Measurements from ENCODE around the gene TBCC.

Gene TBCC

DNA sequence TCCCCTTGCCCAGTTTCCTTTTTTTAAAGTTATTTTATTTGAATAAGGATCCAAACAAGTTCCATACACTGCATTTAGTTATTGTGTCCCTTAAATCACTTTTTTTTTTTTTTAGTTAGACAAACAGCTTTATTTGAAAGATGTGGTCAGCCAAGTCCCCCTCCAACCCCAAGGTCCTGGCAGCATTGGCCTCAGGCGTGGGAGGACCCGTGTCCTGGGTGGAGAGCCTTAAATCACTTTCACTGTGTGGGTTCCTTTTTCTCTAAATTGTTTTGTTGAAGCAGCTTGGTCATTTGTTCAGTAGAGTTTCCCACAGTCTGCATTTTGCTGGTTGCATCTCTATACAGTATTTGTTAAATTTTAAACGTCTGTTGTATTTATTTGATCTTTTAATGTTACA lies 5.2 kb upstream of the TBCC start:
- TF ChIP-seq, protein P1, sequence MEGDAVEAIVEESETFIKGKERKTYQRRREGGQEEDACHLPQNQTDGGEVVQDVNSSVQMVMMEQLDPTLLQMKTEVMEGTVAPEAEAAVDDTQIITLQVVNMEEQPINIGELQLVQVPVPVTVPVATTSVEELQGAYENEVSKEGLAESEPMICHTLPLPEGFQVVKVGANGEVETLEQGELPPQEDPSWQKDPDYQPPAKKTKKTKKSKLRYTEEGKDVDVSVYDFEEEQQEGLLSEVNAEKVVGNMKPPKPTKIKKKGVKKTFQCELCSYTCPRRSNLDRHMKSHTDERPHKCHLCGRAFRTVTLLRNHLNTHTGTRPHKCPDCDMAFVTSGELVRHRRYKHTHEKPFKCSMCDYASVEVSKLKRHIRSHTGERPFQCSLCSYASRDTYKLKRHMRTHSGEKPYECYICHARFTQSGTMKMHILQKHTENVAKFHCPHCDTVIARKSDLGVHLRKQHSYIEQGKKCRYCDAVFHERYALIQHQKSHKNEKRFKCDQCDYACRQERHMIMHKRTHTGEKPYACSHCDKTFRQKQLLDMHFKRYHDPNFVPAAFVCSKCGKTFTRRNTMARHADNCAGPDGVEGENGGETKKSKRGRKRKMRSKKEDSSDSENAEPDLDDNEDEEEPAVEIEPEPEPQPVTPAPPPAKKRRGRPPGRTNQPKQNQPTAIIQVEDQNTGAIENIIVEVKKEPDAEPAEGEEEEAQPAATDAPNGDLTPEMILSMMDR (IDR thresholded peaks at IDR 0.05): no peak

DNA sequence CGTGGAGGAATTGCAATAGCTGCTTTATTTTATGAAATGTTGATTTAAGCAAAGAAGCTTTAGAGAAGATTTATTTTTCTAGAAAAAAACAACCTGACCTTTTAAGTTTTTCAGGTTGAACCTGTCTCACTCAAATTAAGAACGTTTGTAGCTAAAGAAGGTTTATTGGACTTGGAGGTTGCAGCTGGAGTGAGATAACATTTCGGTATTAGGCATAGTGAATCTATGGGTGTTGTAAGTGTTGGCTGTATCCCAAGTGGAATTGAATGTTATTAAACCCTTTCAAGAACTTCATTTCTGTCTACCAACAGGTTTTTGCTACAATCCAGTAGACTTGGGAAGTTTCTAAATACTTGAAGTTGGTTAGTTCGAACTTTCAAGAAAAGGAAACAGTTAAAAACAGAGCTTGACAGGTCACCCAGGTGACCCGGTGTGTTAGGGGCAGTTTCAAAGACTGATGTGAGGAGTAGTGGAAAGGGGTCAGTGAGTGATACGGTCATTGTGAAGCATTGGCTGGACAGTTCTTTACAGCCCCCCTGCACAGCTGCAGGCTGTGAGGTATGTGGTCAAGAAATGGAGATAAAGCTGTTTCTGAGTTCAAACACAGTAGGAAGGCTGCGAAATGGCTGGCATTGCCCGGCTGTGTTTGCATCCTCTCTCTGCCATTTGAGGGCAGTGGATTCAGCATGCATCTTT lies 2.4 kb upstream of the TBCC start:
- TF ChIP-seq, protein P1 (IDR thresholded peaks at IDR 0.05): no peak

DNA sequence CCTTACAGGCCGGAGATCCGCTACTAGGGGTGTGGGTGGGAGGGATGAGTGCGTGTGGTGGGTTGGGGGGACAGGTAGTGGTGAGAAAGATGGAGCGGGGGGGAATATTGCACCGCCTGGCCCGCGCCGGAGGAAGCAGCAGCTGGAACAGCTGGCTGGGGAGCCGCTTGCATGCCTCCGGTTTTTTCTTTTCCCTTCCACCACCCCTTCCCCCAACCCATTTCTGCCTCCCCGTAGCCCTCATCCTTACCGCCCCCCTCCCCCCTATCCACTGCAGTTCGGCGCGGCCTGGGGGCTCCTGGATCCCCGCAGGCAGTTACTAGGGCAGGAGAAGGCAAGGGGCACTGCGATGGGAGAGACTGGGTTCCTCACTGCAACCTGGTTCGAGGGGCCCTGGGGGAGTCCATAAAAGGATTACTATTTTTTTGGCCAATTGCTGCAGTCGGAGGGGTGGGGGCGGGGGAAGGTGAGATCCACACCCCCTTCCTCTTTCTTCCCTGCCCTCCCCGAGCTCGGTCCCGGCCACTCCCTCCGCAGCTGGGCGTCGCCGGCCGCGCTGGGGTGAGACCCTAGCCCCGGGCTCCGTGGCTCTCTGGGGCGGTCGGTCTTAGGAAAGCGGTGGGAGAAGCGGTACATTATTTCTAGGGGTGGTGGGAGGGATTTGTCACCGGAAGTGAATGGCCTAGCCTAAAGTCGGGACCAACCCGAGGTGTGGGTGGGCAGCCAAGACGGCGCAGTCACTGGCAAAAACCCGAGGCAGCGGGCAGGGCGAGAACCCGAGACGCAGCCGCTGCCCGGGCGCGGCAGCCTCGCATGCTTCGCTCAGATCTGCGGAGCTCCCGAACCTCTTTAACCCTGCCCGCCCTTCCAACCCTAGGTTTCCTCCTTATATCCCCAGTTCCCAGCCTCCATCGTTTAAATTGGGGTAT lies 824 bp upstream of the TBCC start:
- TF ChIP-seq, protein P1 (IDR thresholded peaks at IDR 0.05): no peak

DNA sequence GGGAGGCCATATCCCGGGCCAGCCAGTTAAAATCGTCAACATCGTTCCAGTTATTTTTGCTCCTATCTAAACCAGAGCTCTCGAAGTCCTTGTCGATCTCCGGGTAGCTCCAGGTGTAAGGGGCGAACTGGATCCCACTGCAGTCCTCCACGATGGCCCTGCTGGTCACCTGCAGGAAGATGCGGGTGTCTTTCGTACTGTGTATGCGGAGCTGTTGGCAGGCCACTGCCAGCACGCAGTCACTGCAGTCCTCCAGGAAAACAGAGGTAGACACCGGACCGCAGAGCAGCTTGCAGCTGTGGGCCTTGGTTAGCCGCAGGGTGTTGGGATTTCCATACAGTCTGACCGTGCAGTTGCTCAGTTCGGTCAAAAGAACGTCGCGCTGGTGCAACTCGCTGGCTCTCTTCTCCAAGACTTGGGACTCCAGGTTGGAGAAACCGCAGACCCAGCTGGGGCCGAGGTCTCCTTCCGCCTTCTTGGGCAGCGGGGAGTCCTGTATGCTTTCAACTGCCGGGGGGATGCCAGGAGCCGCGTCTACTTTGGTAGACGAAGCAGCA lies 742 bp downstream of the TBCC start:
- TF ChIP-seq, protein P1 (IDR thresholded peaks at IDR 0.05): no peak

DNA sequence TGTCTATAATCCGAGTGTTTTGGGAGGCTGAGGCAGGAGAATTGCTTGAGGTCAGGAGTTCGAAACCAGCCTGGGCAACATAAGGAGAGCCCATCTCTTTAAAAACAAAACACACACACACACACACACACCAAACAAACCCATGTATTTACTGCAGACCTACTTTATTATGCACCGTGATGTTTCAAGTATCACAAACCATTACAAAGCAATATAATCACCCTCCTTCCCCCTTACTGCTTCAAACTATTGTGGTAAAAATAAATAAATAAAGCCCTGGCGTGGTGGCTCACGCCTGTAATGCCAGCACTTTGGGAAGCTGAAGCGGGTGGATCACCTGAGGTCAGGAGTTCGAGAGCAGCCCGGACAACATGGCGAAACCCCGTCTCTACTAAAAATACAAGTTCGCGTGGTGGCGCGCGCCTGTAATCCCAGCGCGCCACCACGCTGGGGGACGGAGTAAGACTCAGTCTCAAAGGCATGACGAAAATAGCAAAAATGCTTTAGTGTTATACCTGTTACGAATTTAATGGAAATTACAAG lies 1.5 kb downstream of the TBCC start:
- TF ChIP-seq, protein P1 (IDR thresholded peaks at IDR 0.05): no peak

DNA sequence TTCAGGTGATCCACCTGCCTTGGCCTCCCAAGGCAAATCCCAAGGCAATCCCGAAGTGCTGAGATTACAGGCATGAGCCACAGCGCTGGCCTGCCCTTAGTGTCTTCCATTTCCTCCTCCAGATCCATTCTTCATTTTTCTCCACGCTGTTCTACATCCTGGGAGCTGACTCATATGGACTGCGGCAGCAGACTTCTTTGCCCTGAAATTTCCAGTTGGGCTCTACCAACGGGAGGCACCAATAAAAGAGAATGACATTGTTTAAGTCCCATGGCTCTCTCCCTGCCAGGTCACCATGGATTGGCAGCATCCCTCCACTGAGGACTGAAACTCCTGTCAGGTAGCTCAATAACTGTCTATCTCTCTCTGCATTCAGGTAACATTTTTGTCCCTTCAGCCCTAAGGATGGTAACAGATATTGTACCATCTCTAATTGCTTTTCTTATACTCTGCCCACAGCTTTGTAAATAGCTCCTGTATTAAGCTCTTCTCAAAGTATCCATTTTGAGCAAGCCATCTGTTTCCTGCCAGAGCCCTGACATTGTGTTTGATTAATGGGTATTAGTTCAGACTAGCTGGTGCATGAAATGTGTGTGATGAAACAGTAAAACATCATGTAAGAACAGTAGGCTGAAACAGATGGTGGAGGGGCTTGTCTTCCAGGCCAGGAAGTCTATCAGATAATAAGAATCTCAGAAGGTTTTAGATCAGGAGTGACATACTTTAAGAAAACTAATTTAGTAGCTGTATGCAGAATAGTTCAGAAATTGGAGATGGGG lies 3.6 kb downstream of the TBCC start:
- TF ChIP-seq, protein P1 (IDR thresholded peaks at IDR 0.05): no peak

DNA sequence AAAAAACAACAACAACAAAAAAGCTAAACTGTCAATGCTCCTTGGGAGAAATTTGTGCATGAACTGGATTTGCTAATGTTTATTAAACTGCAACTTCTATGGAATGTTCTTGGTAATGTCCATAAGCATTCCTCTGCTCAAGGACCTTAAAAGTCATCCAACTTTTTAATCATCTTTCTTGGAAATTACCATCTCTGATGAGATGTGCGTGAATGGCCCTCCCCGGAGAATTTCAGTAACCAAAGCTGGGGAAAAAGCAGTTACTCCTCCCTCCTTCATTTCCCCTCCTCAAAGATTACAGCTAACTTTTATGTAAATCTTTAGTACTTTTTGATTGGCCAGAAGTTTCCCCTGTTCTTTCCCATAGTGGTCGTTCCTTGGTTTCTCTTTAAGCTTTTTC lies 5.2 kb downstream of the TBCC start:
- TF ChIP-seq, protein P1 (IDR thresholded peaks at IDR 0.05): no peak

All from LNCAP (cell line).